ENCODE results near the gene B3GNT3.

DNA sequence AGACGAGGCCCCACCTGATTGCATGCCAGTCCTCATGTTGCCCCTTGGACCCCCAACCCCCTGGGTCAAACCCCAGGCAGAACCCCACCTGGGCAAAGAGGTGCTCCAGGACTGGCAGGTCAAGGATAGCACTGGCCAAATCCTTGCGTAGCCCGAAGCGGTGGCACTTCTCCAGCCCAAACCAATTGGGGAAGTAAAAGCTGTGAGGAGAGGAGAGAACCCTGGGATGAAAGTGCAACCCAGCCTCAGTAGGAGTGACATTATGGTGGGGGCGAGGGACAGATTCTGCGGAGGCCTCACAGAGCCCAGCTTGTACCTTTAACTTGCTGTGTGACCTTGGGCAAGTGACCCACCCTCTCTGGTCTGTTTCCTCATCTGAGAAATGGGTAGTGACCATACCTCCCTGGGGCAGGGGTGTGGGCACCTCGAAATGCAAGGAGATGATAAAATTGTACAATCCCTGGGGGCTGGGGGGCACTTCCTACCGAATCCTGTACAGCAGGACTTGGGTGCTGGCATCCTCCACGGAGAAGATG lies 48.4 kb downstream of the B3GNT3 start:
- TF ChIP-seq CTCF (IDR thresholded peaks at IDR 0.05) (no peak), POLR2A (IDR thresholded peaks at IDR 0.05) (no peak)
